ENCODE results near the gene MC5R.
"Not testable (repeated sequence)": the region's sequence is repeated elsewhere in the genome, so short reads cannot be mapped to it uniquely, and the experiment has no call there.

The MC5R gene

DNA sequence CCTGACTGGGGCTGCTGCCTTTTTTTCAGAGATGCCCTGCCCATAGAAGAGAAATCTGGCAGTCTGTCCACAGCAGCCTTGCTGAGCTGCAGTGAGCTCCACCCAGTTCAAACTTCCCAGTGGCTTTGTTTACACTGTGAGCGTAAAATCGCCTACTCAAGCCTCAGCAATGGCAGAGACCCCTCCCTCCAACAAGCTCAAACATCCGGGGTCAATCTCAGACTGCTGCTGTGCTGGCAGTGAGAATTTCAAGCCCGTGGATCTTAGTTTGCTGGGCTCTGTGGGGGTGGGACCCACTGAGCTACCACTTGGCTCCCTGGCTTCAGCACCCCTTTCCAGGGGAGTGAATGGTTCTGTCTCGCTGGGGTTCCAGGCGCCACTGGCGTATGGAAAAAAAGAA is 38.9 kb downstream of the MC5R start:
- not testable (repeated sequence) for DNase-seq

GRCh38 chr18:13868501-13869271 is 44.7 kb downstream of the MC5R start:
- DNase-seq: no peak

GRCh38 chr18:13871701-13872100 is 47.8 kb downstream of the MC5R start:
- DNase-seq: no peak

- no peak for DNase-seq
Observed at GRCh38 chr18:13872373-13872772, 48.4 kb downstream of the MC5R start.

DNA sequence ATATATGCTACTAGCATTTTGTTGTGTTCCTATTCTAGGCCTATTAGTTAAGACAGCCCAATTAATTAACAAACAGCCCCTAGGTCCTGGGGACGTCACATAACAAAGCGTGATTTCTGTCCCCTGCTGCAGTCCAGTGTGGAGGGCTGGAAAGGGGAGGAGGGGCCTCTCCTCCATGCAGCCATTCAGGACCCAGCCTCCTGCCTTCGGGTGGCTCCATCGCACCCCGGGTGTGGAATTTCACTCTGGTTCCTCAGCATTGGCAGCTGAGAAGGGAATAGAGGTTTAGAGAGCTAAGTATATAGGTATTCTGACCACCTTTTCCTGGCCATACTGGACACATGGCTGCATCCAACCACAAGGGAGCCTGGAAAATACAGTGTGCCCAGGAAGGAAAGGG is 49.0 kb downstream of the MC5R start:
- no peak for DNase-seq

GRCh38 chr18:13874558-13874957 is 50.6 kb downstream of the MC5R start:
- DNase-seq: no peak

Measured in right hindlimb (tissue), 1 donor.